ENCODE data around the gene PCDHGB6. TPM values are rescaled to one million over a fixed set of nuclear protein-coding genes. Genes with fewer than 3 reads are reported as not detected.

PCDHGB6 gene
- total and polyA plus RNA-seq, 9 of the 15 experiments (the other 6 are each of a cell fraction or from before 2014, with no cell fraction given) = 0.01 to 0.11 (median 0.07) TPM; not detected in 1

GRCh38 chr5:141359790-141360426, 47.9 kb upstream of the PCDHGB6 start, which contains the start of gene PCDHGB2 (continued):
- peak; percentile 15; the same call in 1 of the 2 replicates for TF ChIP-seq REST (IDR thresholded peaks at IDR 0.05; ENCODE audit: borderline replicate concordance)
- TF ChIP-seq REST (CRISPR knock-in tag; IDR thresholded peaks at IDR 0.05; ENCODE audit: low read depth) = no peak
- no peak for TF ChIP-seq GABPB1 (CRISPR knock-in tag; IDR thresholded peaks at IDR 0.05)
- TF ChIP-seq EHMT2 (IDR thresholded peaks at IDR 0.05) = 0 out of 2 replicates have a peak, but pooled peaks have one; percentile 18
- TF ChIP-seq U2AF2 (optimal IDR thresholded peaks at IDR 0.05; ENCODE audit: low read depth, low read length) = no peak
- TF ChIP-seq SMC3 (conservative IDR thresholded peaks at IDR 0.05; ENCODE audit: insufficient read depth, low read depth, low read length) = 0 out of 2 replicates have a peak, but pooled peaks have one; percentile 4
- TF ChIP-seq MAFG (tag; conservative IDR thresholded peaks at IDR 0.05) = no peak
- TF ChIP-seq MAZ (CRISPR knock-in tag; conservative IDR thresholded peaks at IDR 0.05 in 1 of 2, IDR thresholded peaks at IDR 0.05 in 1 of 2) = 0 out of 4 replicates have a peak, but pooled peaks of 1 of the 2 experiments have one; percentile 16
- TF ChIP-seq MYNN (IDR thresholded peaks at IDR 0.05) = no peak
- no peak for TF ChIP-seq MYNN (CRISPR knock-in tag; IDR thresholded peaks at IDR 0.05)
- no peak for TF ChIP-seq TAL1 (IDR thresholded peaks at IDR 0.05)

All from K562 (cell line).